ENCODE data around the gene NCAPG2.
"Not testable (repeated sequence)": the region's sequence is repeated elsewhere in the genome, so short reads cannot be mapped to it uniquely, and the experiment has no call there.

Gene NCAPG2

DNA sequence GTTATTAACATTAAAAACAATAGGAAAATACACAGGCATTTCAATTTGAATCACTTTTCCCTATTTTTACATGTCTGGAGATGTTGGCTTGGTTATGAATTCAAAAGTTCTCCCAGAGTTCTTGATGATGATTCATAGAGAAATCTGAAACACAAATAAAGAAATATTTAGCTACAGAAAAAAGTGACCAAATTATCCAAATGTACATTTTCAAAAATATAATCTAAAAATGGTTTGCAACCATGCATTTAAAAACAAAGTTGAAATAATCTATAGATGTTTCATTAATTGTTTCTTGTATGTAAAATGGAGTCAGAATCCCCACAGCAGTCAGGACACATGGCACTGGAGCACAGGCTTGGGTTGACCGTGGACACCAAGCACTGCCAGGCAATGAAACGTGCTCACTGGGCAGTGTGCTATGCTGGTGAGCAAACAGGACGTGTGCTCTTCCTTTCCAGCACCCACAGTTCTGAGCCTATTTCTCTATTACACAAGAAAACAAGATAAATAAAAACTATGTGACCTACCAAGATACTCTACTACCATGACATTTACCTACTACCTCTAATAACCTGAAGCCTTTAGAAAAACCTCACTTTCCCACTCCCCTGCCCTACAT, 72.9 kb downstream of the NCAPG2 start:
- DNase-seq (ENCODE audit: low read depth, low spot score), result no peak

DNA sequence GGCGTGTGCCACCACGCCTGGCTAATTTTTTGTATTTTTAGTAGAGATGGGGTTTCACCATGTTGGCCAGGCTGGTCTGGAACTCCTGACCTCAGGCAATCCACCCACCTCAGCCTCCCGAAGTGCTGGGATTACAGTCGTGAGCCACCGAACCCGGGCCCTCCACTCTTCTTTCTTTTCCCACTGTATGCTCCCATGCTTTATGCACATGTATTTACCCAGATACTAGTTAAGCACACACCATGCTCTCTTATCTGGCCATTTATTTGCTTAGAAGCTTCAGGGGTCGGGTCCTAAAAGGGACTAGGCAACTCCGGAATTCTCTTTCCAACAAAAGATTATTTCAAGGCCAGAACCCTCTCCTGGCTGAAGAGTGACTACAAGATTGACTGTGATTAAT, 78.3 kb downstream of the NCAPG2 start:
- not testable (repeated sequence) for DNase-seq (ENCODE audit: low read depth, low spot score)

- DNase-seq (ENCODE audit: low read depth, low spot score), result no peak
These were observed 81.4 kb downstream of the NCAPG2 start for GRCh38 chr7:158623241-158623640.

DNA sequence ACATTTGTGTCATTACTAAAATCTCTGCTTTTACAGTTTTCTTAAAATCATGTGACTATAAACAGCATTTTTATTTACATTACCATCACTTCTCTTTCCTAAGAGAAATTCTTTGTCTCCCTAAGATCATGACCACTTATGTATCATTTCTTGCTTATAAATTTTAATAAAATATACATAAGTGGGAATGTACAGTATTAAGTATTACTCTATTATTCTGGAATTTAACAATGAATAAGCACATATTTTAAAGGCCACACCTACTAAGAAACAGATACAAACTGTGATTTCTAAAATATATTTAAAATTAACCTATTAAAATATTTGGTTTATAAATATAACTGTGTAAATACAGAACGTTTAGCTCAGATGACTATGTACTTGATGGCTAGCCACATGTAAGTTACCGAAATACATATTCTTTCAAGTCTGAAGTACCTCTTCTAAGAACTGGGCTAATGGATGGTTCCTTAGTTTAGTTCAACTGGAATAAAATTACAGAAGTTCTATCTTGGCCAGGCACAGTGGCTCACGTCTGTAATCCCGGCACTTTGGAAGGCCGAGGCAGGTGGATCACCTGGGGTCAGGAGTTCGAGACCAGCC, 83.7 kb downstream of the NCAPG2 start:
- no peak for DNase-seq (ENCODE audit: low read depth, low spot score)

DNA sequence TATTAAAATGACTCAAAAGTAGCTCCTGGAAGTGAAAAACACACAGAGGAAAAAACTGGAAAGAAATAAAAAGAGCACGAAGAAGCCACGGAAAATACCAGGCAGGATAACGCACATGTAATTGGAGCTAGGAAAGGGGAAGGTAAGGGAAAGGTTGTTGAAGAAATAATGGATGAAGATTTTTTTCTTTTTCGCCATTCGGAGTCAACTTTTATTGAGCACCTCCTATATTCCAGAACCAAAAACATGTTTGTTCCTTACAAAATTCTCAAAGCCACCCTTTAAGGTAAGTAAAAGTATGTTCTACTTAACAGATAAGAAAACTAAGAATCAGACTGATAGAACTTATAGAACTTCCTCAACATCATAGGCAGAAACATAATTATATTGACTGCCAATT, 84.2 kb downstream of the NCAPG2 start:
- DNase-seq (ENCODE audit: low read depth, low spot score), result no peak

DNA sequence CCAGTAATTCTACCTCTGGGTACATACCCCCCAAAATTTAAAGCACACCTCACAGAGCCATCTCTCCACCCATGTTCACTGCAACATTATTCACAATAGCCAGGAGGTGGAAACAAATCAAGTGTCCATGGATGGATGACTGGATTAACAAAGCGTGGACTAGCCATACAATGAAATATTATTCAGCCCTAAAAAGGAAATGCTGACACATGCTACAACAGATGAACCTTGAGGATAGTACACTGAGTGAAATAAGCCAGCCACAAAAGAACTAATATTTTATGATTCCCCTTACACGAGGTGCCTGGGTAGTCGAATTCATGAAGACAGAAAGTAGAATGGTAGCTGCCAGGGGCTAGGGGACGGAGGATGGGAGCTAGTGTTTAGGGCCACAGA, 85.9 kb downstream of the NCAPG2 start:
- DNase-seq (ENCODE audit: low read depth, low spot score), result no peak

- DNase-seq (ENCODE audit: low read depth, low spot score), result no peak
These were observed 86.9 kb downstream of the NCAPG2 start for GRCh38 chr7:158617737-158618128.

DNA sequence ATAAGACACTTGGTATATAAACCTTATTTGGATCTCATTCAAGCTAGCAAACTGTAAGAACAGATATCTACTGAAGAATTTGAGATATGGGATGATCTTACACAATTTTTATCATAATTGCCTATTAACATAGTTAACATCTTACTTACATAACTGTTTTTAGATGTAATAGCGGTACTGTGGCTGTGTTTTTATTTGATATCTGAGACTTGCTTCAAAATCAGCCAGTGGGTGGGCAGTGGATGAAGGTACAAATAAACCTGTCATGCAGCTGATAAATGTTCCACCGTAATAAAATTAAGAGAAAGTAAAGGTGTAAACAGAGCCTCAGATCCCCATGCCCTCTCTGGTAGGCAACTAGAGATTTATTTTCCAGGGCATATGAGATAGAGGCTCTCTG, 88.6 kb downstream of the NCAPG2 start:
- DNase-seq (ENCODE audit: low read depth, low spot score), result no peak

GRCh38 chr7:158614700-158615099, 89.9 kb downstream of the NCAPG2 start:
- peak; percentile 24 for DNase-seq (ENCODE audit: low read depth, low spot score)

DNA sequence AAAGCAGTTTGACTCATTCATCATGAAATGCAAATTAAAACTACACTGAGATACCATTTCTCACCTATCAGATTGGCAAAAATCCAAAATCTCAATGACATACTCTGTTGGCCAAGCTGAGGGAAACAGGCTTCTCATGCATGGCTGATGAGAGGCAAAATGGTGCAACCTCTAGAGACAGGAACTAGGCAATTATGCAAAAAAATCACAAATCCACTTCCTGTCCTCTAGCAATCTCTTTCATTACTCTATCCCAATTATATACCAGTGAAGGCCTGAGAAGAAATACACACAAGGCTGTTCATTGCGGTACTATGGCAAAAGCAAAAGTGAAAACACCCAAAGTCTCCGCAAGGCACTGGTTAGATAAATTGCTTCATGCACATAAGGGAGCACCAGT, 91.1 kb downstream of the NCAPG2 start:
- no peak for DNase-seq (ENCODE audit: low read depth, low spot score)

- no peak for DNase-seq (ENCODE audit: low read depth, low spot score)
These were observed 92.1 kb downstream of the NCAPG2 start for GRCh38 chr7:158612546-158612945.

- DNase-seq (ENCODE audit: low read depth, low spot score), result no peak
These were observed 93.1 kb downstream of the NCAPG2 start for GRCh38 chr7:158611541-158611940.

GRCh38 chr7:158609313-158609974, 95.2 kb downstream of the NCAPG2 start:
- DNase-seq (ENCODE audit: low read depth, low spot score), result no peak

- no peak for DNase-seq (ENCODE audit: low read depth, low spot score)
These were observed 97.0 kb downstream of the NCAPG2 start for GRCh38 chr7:158607563-158607962.

DNA sequence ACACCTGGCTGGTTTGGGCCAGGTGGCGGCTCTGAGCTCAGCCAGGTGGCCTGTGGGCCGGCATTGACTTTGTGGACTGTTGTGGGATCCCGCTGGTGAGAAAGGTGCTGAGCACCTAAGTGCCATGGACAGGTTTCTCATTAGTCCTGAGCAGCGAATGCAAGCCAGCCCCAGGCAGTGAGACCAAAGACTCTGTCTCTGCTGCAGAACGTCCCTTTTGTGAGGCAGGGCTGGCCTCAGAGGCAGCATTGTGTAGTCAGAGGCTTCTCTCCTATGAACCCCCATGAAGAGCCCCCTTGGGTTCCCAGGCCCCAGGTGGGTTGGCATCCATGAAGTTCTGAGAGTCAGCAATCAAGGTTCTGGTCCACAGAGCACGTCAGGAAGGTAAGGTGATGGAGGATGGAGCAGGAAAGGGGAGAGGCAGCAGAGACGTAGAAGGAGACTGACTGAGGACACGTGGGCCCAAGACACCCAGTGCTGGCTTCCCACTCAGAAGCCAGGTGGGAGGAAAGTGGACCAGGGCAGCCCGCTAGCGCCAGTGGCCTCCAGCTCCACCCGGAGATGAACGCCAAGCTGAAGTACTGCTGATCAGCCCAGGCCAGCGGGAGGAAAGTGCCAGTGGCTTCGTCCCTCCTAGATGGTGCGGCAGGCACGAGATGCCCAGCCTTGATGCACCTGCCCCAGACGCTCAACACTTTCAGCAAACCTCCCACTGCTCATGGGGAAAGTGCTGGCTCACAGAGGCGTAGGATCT, 97.8 kb downstream of the NCAPG2 start:
- no peak for DNase-seq (ENCODE audit: low read depth, low spot score)

DNA sequence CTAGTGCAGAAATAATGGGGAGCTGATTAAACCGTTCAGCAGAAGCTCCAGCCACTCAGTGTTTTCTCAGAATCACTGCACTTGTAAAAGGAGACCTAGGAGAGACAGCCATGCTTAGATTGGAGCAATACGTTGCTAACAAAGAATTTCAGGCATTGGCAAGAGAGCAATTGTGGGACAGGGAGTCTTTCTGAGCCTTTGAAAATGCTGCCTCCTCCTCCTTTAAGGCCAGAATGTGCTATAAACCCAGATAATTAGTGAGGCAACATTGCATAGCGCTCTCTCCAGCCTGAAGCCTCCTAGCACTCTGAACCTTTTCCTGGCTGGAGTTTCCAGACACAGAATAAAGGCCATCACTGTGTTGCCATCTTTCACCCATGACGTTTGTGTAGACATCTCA, 98.5 kb downstream of the NCAPG2 start:
- DNase-seq (ENCODE audit: low read depth, low spot score), result no peak

GRCh38 chr7:158603773-158604755, 100.5 kb downstream of the NCAPG2 start:
- no peak for DNase-seq (ENCODE audit: low read depth, low spot score)

DNA sequence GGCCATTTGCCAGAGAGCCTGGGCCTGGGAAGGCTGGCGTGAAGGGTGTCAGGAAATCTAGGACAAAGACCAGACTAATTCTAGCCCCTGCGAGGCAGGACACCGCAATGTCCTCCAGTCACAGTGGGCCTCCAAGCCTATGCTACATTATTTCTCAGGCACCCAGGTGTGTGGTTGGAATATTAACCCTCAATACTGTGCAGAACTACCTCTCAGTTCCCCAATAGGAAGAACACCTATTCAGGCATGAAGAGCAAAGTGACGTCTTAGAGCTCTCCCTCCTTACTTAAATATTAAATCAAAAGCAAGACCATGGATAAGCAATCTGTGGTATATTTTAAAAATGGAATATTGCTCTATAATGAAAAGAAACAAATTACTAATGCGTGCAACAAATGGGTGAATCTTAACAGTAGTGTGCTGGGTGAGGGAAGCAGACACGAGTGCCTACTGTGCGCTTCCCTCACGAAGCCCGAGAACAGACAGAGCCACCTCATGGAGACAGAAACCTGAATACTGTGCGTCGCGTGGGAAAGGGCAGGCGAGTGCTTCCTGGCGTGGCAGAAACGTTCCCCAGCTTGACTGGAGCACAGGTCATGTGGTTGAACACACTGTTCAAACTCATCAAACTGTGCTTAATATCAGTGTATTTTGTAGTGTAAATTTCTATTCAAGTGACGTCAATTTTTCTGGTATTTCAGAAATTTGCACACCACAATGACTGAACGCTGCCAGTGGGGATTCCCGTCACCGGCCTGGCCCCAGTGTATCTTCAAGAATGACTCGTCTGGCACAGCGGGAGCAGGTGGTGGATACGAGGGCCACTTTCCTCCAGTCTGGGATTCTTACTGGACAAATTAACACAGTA, 101.5 kb downstream of the NCAPG2 start:
- no peak for DNase-seq (ENCODE audit: low read depth, low spot score)

- DNase-seq (ENCODE audit: low read depth, low spot score), result no peak
These were observed 102.6 kb downstream of the NCAPG2 start for GRCh38 chr7:158602041-158602440.

DNA sequence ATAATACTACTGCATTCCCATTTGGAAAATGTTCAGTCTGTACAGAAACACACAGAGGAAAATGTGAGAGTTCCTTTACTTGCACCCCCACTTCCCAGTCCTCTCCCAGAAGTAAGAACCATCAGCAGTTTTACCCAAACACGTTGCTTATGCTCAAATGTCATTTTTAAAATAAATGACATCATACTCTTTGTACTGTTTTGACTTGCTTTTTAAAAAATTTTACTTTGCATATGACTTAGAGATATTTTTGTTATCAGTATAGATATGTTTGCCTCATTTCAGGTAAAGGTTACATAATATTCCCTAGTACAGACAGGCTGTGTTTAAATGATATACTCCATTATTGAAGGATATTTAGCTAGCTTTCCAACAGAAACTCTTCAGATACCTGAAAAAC, 103.5 kb downstream of the NCAPG2 start:
- no peak for DNase-seq (ENCODE audit: low read depth, low spot score)

All from brain pericyte (primary cell).